Endothelial cell of umbilical vein (primary cell): Measurements from ENCODE around the gene ZBTB25. TPM values are rescaled to one million over a fixed set of nuclear protein-coding genes. Genes with fewer than 3 reads are reported as not detected.

Source experiments
- BruUV-seq: library from RNA; stranded (reverse); fragments of 400-500 nt; replicated peaks from 2 replicates; lab custom pipeline; 2021; lab: Mats Ljungman, UMichigan
- CTCF ChIA-PET: fragments of 300-600, 350-600 bp; sonication (Branson Sonifier 250); formaldehyde crosslinking; loops from one replicate; lab custom pipeline; 2021; ENCODE audit warnings: antibody characterized with exemption, inconsistent platforms; lab: Charles Lee
- POLR2A ChIA-PET: fragments of 300-600, 350-600 bp; sonication (Branson Sonifier 250); formaldehyde crosslinking; loops from one replicate; lab custom pipeline; 2021; ENCODE audit warnings: antibody characterized with exemption, inconsistent platforms; lab: Charles Lee
- DNase-seq: peaks from one replicate; pipeline ENCODE4 v3.0.0-alpha.2; 2011; ENCODE audit warnings: low read depth, low spot score
- FAIRE-seq: peaks from 2 replicates; lab custom pipeline; 2011; peaks lifted over from hg19 to GRCh38; lab: Jason Lieb, UNC
- H2AFZ ChIP-seq: 2 replicates; pipeline ENCODE4 v1.6.0; 2012; ENCODE audit warnings: low read depth, low read length, control low read depth, inconsistent platforms
- H3K27ac ChIP-seq: 2 replicates; pipeline ENCODE4 v1.5.1; 2011; ENCODE audit warnings: low read depth, mild to moderate bottlenecking, control low read depth, low read length, moderate library complexity; ENCODE audit not compliant: insufficient read depth
- H3K27me3 ChIP-seq, 2 experiments: 2 replicates each; pipeline versions ENCODE4 v1.6.0 to v1.6.1; 2011; ENCODE audit warnings: low read length in 2 of 2, mixed read lengths in 1 of 2; ENCODE audit not compliant: control insufficient read depth in 2 of 2, insufficient read depth in 2 of 2
- H3K36me3 ChIP-seq, 2 experiments: 2 replicates in 1 of 2; 3 replicates in 1 of 2; pipeline ENCODE4 v1.5.1; 2011; ENCODE audit warnings: low read length in 2 of 2, mild to moderate bottlenecking in 1 of 2, moderate library complexity in 1 of 2; ENCODE audit not compliant: control insufficient read depth in 2 of 2, insufficient read depth in 2 of 2; ENCODE audit errors: extremely low read depth in 1 of 2
- H3K4me1 ChIP-seq: 3 replicates; pipeline ENCODE4 v1.5.1; 2011; ENCODE audit warnings: mild to moderate bottlenecking, low read length; ENCODE audit not compliant: control insufficient read depth, insufficient read depth; ENCODE audit errors: extremely low read depth
- H3K4me2 ChIP-seq: 2 replicates; pipeline ENCODE4 v1.6.1; 2011; ENCODE audit warnings: low read length, control low read depth, mixed read lengths; ENCODE audit not compliant: insufficient read depth
- H3K4me3 ChIP-seq, 3 experiments: fragments of 200-600 bp in 1 of 3; sonication (generic), shearing (Covaris generic) in 1 of 3; replicated peaks in 1 of 3; 2 replicates each; pipeline ENCODE4 v1.5.1; 2011 to 2016; ENCODE audit warnings: control low read depth in 3 of 3, low read length in 3 of 3, mild to moderate bottlenecking in 2 of 3, inconsistent platforms in 1 of 3, low read depth in 1 of 3, moderate library complexity in 1 of 3; ENCODE audit not compliant: insufficient read depth in 1 of 3
- H3K79me2 ChIP-seq: 2 replicates; pipeline ENCODE4 v1.6.0; 2012; ENCODE audit warnings: low read length, inconsistent platforms; ENCODE audit not compliant: control insufficient read depth, insufficient read depth
- H3K9ac ChIP-seq: replicated peaks from 2 replicates; pipeline ENCODE3; 2011; ENCODE audit warnings: low read length, control low read depth; ENCODE audit not compliant: insufficient read depth; ENCODE audit errors: extremely low read depth
- H3K9me1 ChIP-seq: replicated peaks from 3 replicates; pipeline ENCODE4 v1.6.0; 2011; ENCODE audit warnings: mild to moderate bottlenecking, low read length; ENCODE audit not compliant: control insufficient read depth, insufficient read depth; ENCODE audit errors: extremely low read depth
- H3K9me3 ChIP-seq: replicated peaks from 2 replicates; pipeline ENCODE4 v1.5.1; 2012; ENCODE audit warnings: low read length, inconsistent platforms; ENCODE audit not compliant: control insufficient read depth, insufficient read depth
- H4K20me1 ChIP-seq: replicated peaks from 2 replicates; pipeline ENCODE3; 2011; ENCODE audit warnings: mild to moderate bottlenecking, low read length; ENCODE audit not compliant: control insufficient read depth, insufficient read depth; ENCODE audit errors: extremely low read depth
- EZH2 ChIP-seq: IDR thresholded peaks from 2 replicates; pipeline ENCODE4 v1.6.1; 2012; ENCODE audit warnings: borderline replicate concordance, low read depth, mild to moderate bottlenecking, moderate library complexity, low read length, inconsistent platforms; ENCODE audit not compliant: severe bottlenecking
- FOS ChIP-seq: IDR thresholded peaks from 2 replicates; pipeline ENCODE4 v1.6.1; 2011; ENCODE audit warnings: mild to moderate bottlenecking, low read length, moderate library complexity, borderline replicate concordance; ENCODE audit not compliant: insufficient read depth
- MYC ChIP-seq: IDR thresholded peaks from one replicate; pipeline ENCODE4 v1.6.1; 2011; ENCODE audit warnings: mild to moderate bottlenecking, low read depth, low read length
- dilution Hi-C: fragments of 300-500 bp; cut with MboI; formaldehyde crosslinking; loops from one replicate; pipeline ENCODE4 v1.15.0; 2019; ENCODE audit warnings: low sequenced_read_pairs; ENCODE audit not compliant: extremely low pct_ligation_motif_present
- intact Hi-C: fragments of 100-400 bp; cut with micrococcal nuclease; formaldehyde crosslinking; loops from one replicate; pipeline ENCODE4 v1.10.0; 2022
- polyA plus RNA-seq, 4 experiments: library from polyadenylated mRNA; depleted of rRNA in 3 of 4; stranded (reverse) in 3 of 4; unstranded in 1 of 4; fragments of >200 nt; gene quantifications; 2 replicates each; pipeline versions ENCODE4 v1.2.1 to v1.2.3, GENCODE V29; 2011 to 2012; ENCODE audit warnings: missing spikeins in 1 of 4
- total RNA-seq: library from RNA; stranded (reverse); gene quantifications from 2 replicates; pipeline ENCODE4 v1.2.3, GENCODE V29; 2021

Gene ZBTB25
- total and polyA plus RNA-seq, 2 donors (not counting 3 experiments of a cell fraction or from before 2014, with no cell fraction given), result 3.2 to 7.7 TPM

DNA sequence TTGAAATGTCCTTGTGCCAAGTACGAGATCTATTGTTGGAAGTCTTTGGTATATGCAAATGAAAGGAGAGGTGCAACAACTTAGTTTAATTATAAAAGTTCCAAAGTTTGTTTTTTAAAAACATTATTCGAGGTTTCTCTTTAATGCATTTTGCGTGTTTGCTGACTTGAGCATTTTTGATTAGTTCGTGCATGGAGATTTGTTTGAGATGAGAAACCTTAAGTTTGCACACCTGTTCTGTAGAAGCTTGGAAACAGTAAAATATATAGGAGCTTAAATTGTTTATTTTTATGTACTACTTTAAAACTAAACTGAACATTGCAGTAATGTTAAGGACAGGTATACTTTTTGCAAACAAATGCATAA lies 39.2 kb upstream of the ZBTB25 start:
- Histone ChIP-seq H4K20me1 (no peaks in the 10 kb centered on the region), H3K9me1 (no peaks in the 10 kb centered on the region), H3K9me3 (no peaks in the 10 kb centered on the region), H3K4me3 (peak overlapping the region in 1 of 3 experiments; percentile 35), H3K27ac (no peak overlapping the region), H3K9ac (no peak overlapping the region), H3K36me3 (no peaks in the 10 kb centered on the region), H2AFZ (no peak overlapping the region), H3K27me3 (peaks cover 26 to 29% of the 10 kb centered on the region in 2 experiments), H3K4me1 (peaks cover 25% of the 10 kb centered on the region), H3K79me2 (no peaks in the 10 kb centered on the region), H3K4me2 (peak overlapping the region; percentile 47)
- dilution Hi-C loops (no loop called here), intact Hi-C loops (loop anchor here (5.0 kb wide), 1 partner anchor 219 kb away; no protein-coding TSS in a partner anchor)
- BruUV-seq, result no TSS peak
- ChIA-PET CTCF (interaction anchor here (1.0 to 5.7 kb wide), 6 partner anchors 9 to 94 kb away, joined by 3 to 64 read pairs (median 3); no protein-coding TSS in a partner anchor), POLR2A (no interaction called here)
- DNase-seq, result no peak
- FAIRE-seq, result no peak
- no peak for TF ChIP-seq FOS

DNA sequence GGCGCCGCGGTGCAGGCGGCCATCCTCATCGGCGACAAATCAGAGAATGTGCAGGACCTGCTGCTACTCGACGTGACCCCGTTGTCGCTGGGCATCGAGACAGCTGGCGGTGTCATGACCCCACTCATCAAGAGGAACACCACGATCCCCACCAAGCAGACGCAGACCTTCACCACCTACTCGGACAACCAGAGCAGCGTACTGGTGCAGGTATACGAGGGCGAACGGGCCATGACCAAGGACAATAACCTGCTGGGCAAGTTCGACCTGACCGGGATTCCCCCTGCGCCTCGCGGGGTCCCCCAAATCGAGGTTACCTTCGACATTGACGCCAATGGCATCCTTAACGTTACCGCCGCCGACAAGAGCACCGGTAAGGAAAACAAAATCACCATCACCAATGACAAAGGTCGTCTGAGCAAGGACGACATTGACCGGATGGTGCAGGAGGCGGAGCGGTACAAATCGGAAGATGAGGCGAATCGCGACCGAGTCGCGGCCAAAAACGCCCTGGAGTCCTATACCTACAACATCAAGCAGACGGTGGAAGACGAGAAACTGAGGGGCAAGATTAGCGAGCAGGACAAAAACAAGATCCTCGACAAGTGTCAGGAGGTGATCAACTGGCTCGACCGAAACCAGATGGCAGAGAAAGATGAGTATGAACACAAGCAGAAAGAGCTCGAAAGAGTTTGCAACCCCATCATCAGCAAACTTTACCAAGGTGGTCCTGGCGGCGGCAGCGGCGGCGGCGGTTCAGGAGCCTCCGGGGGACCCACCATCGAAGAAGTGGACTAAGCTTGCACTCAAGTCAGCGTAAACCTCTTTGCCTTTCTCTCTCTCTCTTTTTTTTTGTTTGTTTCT lies 38.6 kb upstream of the ZBTB25 start:
- CTCF ChIA-PET, result interaction anchor here (1.0 to 5.7 kb wide), 5 partner anchors 10 to 95 kb away, joined by 3 to 64 read pairs (median 3); no protein-coding TSS in a partner anchor
- Histone ChIP-seq H3K4me3 (peak overlapping the region in 2 of 3 experiments; percentile 25 to 35), H3K27ac (no peak overlapping the region), H4K20me1 (no peaks in the 10 kb centered on the region), H3K4me1 (peaks cover 25% of the 10 kb centered on the region), H3K27me3 (peaks cover 26 to 29% of the 10 kb centered on the region in 2 experiments), H3K79me2 (no peaks in the 10 kb centered on the region), H3K9ac (no peak overlapping the region), H3K9me1 (no peaks in the 10 kb centered on the region), H3K4me2 (peak overlapping the region; percentile 47), H2AFZ (peak overlapping the region; percentile 94), H3K36me3 (no peaks in the 10 kb centered on the region), H3K9me3 (no peaks in the 10 kb centered on the region)
- intact Hi-C loops (loop anchor here (5.0 kb wide), 1 partner anchor 220 kb away; no protein-coding TSS in a partner anchor), dilution Hi-C loops (no loop called here)
- TF ChIP-seq EZH2, result peak; percentile 97
- TF ChIP-seq MYC, result no peak
- FAIRE-seq (peak; percentile 74), DNase-seq (no peak)
- BruUV-seq, result no TSS peak
- POLR2A ChIA-PET, result interaction anchor here (0.8 kb wide), 2 partner anchors 94 to 154 kb away, joined by 3 read pairs; partner anchors contain the start of gene MTHFD1
